ENCODE measurements around the gene CELA3B. TPM values are rescaled to one million over a fixed set of nuclear protein-coding genes. Genes with fewer than 3 reads are reported as not detected.

CELA3B gene
- total and polyA plus RNA-seq, 2 of the 13 experiments (the other 11 are each of a cell fraction or from before 2014, with no cell fraction given), result 0.34 TPM; not detected in 1

DNA sequence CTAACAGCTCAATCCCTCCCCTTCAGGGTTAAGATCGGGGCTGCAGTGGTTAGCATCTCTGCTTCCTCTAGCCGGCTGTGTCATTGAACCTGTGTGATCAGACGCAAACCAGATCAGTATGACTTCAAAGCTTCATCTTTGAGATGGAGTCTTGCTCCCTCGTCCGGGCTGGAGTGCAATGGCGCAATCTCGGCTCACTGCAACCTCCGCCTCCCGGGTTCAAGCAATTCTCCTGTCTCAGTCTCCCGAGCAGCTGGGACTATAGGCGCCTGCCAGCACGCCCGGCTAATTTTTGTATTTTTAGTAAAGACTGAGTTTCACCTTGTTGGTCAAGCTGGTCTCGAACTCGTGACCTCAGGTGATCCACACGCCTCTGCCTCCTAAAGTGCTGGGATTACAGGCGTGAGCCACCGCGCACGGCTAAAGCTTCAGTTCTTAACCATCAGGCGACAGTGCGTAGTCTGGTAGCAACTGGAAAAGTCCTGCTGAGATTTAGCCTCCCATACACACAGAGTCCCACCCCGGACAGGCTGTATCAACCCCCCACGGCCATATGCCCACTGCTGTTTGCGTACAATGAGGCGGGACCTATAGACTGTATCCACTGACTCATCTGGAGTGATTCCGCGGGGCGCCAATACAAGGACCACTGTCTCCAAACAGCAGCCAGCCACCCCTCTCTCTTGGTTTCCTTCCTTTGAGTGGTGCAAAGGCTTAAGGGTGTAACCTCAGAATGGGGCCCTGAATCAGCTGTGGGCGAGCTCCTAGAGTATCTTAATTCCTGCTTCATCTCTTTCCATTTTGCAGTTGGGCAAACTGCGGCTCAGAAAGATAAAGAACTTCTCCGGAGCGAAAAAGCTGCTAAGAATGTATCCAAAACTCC is 47.9 kb downstream of the CELA3B start (continued):
- TF ChIP-seq, protein P1, sequence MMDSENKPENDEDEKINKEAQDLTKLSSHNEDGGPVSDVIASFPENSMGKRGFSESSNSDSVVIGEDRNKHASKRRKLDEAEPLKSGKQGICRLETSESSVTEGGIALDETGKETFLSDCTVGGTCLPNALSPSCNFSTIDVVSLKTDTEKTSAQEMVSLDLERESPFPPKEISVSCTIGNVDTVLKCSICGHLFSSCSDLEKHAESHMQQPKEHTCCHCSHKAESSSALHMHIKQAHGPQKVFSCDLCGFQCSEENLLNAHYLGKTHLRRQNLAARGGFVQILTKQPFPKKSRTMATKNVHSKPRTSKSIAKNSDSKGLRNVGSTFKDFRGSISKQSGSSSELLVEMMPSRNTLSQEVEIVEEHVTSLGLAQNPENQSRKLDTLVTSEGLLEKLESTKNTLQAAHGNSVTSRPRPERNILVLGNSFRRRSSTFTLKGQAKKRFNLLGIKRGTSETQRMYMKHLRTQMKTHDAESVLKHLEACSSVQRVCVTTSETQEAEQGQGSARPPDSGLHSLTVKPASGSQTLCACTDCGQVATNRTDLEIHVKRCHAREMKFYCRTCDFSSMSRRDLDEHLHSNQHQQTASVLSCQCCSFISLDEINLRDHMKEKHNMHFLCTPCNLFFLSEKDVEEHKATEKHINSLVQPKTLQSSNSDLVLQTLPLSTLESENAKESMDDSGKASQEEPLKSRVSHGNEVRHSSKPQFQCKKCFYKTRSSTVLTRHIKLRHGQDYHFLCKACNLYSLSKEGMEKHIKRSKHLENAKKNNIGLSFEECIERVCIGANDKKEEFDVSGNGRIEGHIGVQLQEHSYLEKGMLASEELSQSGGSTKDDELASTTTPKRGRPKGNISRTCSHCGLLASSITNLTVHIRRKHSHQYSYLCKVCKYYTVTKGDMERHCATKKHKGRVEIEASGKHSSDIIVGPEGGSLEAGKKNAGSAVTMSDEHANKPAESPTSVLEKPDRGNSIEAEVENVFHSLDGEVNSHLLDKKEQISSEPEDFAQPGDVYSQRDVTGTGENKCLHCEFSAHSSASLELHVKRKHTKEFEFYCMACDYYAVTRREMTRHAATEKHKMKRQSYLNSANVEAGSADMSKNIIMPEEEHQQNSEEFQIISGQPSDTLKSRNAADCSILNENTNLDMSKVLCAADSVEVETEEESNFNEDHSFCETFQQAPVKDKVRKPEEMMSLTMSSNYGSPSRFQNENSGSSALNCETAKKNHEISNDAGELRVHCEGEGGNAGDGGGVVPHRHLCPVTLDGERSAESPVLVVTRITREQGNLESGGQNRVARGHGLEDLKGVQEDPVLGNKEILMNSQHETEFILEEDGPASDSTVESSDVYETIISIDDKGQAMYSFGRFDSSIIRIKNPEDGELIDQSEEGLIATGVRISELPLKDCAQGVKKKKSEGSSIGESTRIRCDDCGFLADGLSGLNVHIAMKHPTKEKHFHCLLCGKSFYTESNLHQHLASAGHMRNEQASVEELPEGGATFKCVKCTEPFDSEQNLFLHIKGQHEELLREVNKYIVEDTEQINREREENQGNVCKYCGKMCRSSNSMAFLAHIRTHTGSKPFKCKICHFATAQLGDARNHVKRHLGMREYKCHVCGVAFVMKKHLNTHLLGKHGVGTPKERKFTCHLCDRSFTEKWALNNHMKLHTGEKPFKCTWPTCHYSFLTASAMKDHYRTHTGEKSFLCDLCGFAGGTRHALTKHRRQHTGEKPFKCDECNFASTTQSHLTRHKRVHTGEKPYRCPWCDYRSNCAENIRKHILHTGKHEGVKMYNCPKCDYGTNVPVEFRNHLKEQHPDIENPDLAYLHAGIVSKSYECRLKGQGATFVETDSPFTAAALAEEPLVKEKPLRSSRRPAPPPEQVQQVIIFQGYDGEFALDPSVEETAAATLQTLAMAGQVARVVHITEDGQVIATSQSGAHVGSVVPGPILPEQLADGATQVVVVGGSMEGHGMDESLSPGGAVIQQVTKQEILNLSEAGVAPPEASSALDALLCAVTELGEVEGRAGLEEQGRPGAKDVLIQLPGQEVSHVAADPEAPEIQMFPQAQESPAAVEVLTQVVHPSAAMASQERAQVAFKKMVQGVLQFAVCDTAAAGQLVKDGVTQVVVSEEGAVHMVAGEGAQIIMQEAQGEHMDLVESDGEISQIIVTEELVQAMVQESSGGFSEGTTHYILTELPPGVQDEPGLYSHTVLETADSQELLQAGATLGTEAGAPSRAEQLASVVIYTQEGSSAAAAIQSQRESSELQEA (CRISPR knock-in tag; IDR thresholded peaks at IDR 0.05; ENCODE audit: not compliant biosample characterization), result no peak
- TF ChIP-seq MIXL1 (CRISPR knock-in tag; IDR thresholded peaks at IDR 0.05) (no peak), ZNF83 (CRISPR knock-in tag; IDR thresholded peaks at IDR 0.05; ENCODE audit: borderline replicate concordance) (no peak), DR1 (CRISPR knock-in tag; IDR thresholded peaks at IDR 0.05) (no peak), SETDB1 (CRISPR knock-in tag; IDR thresholded peaks at IDR 0.05; ENCODE audit: borderline replicate concordance) (no peak), AGO1 (IDR thresholded peaks at IDR 0.05; ENCODE audit: low read depth, low read length, poor library complexity, severe bottlenecking) (no peak), CHCHD3 (CRISPR knock-in tag; IDR thresholded peaks at IDR 0.05) (no peak), ATF7 (IDR thresholded peaks at IDR 0.05) (no peak), ATF7 (CRISPR knock-in tag; IDR thresholded peaks at IDR 0.05) (no peak)
- TF ChIP-seq, protein P2, sequence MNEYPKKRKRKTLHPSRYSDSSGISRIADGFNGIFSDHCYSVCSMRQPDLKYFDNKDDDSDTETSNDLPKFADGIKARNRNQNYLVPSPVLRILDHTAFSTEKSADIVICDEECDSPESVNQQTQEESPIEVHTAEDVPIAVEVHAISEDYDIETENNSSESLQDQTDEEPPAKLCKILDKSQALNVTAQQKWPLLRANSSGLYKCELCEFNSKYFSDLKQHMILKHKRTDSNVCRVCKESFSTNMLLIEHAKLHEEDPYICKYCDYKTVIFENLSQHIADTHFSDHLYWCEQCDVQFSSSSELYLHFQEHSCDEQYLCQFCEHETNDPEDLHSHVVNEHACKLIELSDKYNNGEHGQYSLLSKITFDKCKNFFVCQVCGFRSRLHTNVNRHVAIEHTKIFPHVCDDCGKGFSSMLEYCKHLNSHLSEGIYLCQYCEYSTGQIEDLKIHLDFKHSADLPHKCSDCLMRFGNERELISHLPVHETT (CRISPR knock-in tag; conservative IDR thresholded peaks at IDR 0.05), result no peak
- TF ChIP-seq, protein P3, sequence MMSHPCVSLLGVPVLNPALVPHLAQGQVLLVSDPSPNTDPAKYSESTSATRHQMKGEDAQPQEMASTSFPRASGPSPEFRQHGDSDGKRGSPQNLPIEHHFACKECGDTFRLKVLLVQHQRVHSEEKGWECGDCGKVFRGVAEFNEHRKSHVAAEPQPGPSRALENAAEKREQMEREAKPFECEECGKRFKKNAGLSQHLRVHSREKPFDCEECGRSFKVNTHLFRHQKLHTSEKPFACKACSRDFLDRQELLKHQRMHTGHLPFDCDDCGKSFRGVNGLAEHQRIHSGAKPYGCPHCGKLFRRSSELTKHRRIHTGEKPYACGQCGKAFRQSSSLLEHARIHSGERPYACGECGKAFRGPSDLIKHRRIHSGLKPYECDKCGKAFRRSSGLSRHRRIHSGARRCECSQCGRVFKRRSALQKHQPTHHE (CRISPR knock-in tag; IDR thresholded peaks at IDR 0.05; ENCODE audit: borderline replicate concordance), result no peak
- TF ChIP-seq, protein P4, sequence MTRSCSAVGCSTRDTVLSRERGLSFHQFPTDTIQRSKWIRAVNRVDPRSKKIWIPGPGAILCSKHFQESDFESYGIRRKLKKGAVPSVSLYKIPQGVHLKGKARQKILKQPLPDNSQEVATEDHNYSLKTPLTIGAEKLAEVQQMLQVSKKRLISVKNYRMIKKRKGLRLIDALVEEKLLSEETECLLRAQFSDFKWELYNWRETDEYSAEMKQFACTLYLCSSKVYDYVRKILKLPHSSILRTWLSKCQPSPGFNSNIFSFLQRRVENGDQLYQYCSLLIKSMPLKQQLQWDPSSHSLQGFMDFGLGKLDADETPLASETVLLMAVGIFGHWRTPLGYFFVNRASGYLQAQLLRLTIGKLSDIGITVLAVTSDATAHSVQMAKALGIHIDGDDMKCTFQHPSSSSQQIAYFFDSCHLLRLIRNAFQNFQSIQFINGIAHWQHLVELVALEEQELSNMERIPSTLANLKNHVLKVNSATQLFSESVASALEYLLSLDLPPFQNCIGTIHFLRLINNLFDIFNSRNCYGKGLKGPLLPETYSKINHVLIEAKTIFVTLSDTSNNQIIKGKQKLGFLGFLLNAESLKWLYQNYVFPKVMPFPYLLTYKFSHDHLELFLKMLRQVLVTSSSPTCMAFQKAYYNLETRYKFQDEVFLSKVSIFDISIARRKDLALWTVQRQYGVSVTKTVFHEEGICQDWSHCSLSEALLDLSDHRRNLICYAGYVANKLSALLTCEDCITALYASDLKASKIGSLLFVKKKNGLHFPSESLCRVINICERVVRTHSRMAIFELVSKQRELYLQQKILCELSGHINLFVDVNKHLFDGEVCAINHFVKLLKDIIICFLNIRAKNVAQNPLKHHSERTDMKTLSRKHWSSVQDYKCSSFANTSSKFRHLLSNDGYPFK (CRISPR knock-in tag; IDR thresholded peaks at IDR 0.05; ENCODE audit: borderline replicate concordance), result no peak

Measured in HepG2 (cell line).